ENCODE results near the gene CD300A.

The CD300A gene

GRCh38 chr17:74430706-74431567 lies 35.5 kb upstream of the CD300A start (continued):
- TF ChIP-seq ZNF830 (tag by site-specific recombination; IDR thresholded peaks at IDR 0.05; ENCODE audit: low read depth) (no peak), ZNF76 (tag by site-specific recombination; IDR thresholded peaks at IDR 0.05; ENCODE audit: borderline replicate concordance, low read depth) (peak; percentile 66), ZNF501 (tag by site-specific recombination; IDR thresholded peaks at IDR 0.05) (peak; percentile 88; the same call in 1 of the 2 replicates), ZNF629 (tag by site-specific recombination; IDR thresholded peaks at IDR 0.05) (peak; percentile 80), ZNF423 (tag by site-specific recombination; IDR thresholded peaks at IDR 0.05) (peak; percentile 84), YY2 (tag by site-specific recombination; IDR thresholded peaks at IDR 0.05) (no peak), KLF8 (tag by site-specific recombination; IDR thresholded peaks at IDR 0.05) (peak; percentile 89; the same call in 1 of the 2 replicates), ZNF624 (tag by site-specific recombination; IDR thresholded peaks at IDR 0.05) (no peak), ZNF175 (tag by site-specific recombination; IDR thresholded peaks at IDR 0.05) (no peak), GLIS2 (tag by site-specific recombination; IDR thresholded peaks at IDR 0.05) (peak; percentile 99), REPIN1 (tag by site-specific recombination; IDR thresholded peaks at IDR 0.05; ENCODE audit: low read depth) (peak; percentile 71; the same call in 1 of the 2 replicates), ZBTB49 (tag by site-specific recombination; IDR thresholded peaks at IDR 0.05; ENCODE audit: low read depth) (no peak), OVOL3 (tag by site-specific recombination; IDR thresholded peaks at IDR 0.05) (peak; percentile 34; the same call in 1 of the 2 replicates), ZSCAN23 (tag by site-specific recombination; IDR thresholded peaks at IDR 0.05) (0 out of 2 replicates have a peak, but pooled peaks have one; percentile 87), ZNF585B (tag by site-specific recombination; IDR thresholded peaks at IDR 0.05) (no peak), ZFP41 (tag by site-specific recombination; IDR thresholded peaks at IDR 0.05; ENCODE audit: borderline replicate concordance) (no peak), ZNF24 (tag by site-specific recombination; IDR thresholded peaks at IDR 0.05) (peak; percentile 64; the same call in 1 of the 2 replicates), IKZF3 (tag by site-specific recombination; IDR thresholded peaks at IDR 0.05) (peak; percentile 78), ZNF555 (tag by site-specific recombination; conservative IDR thresholded peaks at IDR 0.05) (no peak), GLI4 (tag by site-specific recombination; IDR thresholded peaks at IDR 0.05) (0 out of 2 replicates have a peak, but pooled peaks have one; percentile 74)
- TF ChIP-seq, protein P1, sequence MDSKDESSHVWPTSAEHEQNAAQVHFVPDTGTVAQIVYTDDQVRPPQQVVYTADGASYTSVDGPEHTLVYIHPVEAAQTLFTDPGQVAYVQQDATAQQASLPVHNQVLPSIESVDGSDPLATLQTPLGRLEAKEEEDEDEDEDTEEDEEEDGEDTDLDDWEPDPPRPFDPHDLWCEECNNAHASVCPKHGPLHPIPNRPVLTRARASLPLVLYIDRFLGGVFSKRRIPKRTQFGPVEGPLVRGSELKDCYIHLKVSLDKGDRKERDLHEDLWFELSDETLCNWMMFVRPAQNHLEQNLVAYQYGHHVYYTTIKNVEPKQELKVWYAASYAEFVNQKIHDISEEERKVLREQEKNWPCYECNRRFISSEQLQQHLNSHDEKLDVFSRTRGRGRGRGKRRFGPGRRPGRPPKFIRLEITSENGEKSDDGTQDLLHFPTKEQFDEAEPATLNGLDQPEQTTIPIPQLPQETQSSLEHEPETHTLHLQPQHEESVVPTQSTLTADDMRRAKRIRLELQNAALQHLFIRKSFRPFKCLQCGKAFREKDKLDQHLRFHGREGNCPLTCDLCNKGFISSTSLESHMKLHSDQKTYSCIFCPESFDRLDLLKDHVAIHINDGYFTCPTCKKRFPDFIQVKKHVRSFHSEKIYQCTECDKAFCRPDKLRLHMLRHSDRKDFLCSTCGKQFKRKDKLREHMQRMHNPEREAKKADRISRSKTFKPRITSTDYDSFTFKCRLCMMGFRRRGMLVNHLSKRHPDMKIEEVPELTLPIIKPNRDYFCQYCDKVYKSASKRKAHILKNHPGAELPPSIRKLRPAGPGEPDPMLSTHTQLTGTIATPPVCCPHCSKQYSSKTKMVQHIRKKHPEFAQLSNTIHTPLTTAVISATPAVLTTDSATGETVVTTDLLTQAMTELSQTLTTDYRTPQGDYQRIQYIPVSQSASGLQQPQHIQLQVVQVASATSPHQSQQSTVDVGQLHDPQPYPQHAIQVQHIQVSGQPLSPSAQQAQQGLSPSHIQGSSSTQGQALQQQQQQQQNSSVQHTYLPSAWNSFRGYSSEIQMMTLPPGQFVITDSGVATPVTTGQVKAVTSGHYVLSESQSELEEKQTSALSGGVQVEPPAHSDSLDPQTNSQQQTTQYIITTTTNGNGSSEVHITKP (tag by site-specific recombination; IDR thresholded peaks at IDR 0.05), result peak; percentile 60
- TF ChIP-seq, protein P2, sequence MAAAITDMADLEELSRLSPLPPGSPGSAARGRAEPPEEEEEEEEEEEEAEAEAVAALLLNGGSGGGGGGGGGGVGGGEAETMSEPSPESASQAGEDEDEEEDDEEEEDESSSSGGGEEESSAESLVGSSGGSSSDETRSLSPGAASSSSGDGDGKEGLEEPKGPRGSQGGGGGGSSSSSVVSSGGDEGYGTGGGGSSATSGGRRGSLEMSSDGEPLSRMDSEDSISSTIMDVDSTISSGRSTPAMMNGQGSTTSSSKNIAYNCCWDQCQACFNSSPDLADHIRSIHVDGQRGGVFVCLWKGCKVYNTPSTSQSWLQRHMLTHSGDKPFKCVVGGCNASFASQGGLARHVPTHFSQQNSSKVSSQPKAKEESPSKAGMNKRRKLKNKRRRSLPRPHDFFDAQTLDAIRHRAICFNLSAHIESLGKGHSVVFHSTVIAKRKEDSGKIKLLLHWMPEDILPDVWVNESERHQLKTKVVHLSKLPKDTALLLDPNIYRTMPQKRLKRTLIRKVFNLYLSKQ (tag by site-specific recombination; IDR thresholded peaks at IDR 0.05; ENCODE audit: borderline replicate concordance), result no peak
- TF ChIP-seq, protein P3, sequence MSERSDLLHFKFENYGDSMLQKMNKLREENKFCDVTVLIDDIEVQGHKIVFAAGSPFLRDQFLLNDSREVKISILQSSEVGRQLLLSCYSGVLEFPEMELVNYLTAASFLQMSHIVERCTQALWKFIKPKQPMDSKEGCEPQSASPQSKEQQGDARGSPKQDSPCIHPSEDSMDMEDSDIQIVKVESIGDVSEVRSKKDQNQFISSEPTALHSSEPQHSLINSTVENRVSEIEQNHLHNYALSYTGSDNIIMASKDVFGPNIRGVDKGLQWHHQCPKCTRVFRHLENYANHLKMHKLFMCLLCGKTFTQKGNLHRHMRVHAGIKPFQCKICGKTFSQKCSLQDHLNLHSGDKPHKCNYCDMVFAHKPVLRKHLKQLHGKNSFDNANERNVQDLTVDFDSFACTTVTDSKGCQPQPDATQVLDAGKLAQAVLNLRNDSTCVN (tag by site-specific recombination; optimal IDR thresholded peaks at IDR 0.05), result peak; percentile 13
- TF ChIP-seq, protein P4, sequence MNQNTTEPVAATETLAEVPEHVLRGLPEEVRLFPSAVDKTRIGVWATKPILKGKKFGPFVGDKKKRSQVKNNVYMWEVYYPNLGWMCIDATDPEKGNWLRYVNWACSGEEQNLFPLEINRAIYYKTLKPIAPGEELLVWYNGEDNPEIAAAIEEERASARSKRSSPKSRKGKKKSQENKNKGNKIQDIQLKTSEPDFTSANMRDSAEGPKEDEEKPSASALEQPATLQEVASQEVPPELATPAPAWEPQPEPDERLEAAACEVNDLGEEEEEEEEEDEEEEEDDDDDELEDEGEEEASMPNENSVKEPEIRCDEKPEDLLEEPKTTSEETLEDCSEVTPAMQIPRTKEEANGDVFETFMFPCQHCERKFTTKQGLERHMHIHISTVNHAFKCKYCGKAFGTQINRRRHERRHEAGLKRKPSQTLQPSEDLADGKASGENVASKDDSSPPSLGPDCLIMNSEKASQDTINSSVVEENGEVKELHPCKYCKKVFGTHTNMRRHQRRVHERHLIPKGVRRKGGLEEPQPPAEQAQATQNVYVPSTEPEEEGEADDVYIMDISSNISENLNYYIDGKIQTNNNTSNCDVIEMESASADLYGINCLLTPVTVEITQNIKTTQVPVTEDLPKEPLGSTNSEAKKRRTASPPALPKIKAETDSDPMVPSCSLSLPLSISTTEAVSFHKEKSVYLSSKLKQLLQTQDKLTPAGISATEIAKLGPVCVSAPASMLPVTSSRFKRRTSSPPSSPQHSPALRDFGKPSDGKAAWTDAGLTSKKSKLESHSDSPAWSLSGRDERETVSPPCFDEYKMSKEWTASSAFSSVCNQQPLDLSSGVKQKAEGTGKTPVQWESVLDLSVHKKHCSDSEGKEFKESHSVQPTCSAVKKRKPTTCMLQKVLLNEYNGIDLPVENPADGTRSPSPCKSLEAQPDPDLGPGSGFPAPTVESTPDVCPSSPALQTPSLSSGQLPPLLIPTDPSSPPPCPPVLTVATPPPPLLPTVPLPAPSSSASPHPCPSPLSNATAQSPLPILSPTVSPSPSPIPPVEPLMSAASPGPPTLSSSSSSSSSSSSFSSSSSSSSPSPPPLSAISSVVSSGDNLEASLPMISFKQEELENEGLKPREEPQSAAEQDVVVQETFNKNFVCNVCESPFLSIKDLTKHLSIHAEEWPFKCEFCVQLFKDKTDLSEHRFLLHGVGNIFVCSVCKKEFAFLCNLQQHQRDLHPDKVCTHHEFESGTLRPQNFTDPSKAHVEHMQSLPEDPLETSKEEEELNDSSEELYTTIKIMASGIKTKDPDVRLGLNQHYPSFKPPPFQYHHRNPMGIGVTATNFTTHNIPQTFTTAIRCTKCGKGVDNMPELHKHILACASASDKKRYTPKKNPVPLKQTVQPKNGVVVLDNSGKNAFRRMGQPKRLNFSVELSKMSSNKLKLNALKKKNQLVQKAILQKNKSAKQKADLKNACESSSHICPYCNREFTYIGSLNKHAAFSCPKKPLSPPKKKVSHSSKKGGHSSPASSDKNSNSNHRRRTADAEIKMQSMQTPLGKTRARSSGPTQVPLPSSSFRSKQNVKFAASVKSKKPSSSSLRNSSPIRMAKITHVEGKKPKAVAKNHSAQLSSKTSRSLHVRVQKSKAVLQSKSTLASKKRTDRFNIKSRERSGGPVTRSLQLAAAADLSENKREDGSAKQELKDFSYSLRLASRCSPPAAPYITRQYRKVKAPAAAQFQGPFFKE (tag by site-specific recombination; IDR thresholded peaks at IDR 0.05; ENCODE audit: borderline replicate concordance), result no peak
